GM19452 (cell line): ENCODE results near the gene CSTF3.

Experiments
- ATAC-seq: cut with Tn5 transposase; IDR thresholded peaks from one replicate; pipeline ENCODE4 v1.9.1; 2021; ENCODE audit not compliant: unreplicated experiment

CSTF3 gene

DNA sequence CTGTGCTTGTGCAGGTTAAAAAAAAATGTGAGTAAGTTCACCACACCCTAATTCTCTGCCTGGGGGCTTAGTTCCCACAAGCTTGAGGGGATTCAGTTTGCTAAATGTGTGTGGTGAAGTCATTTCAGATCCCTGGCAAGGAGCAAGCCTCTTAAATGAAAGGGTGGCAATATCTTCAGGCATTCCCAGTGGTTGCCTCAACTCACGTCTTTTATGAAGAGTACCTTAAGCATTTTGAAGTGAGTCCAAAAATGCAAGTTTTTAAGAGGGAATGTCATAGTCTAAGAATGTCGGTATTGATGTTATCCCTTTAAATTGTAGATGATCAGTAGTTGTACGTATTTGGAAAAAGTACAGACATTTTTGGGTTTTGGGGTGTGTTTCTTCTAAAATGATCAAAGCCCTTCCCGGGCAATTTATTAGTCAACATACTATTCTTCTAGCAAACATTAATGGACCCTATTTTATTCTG lies 117.0 kb downstream of the CSTF3 start:
- no peak for ATAC-seq

DNA sequence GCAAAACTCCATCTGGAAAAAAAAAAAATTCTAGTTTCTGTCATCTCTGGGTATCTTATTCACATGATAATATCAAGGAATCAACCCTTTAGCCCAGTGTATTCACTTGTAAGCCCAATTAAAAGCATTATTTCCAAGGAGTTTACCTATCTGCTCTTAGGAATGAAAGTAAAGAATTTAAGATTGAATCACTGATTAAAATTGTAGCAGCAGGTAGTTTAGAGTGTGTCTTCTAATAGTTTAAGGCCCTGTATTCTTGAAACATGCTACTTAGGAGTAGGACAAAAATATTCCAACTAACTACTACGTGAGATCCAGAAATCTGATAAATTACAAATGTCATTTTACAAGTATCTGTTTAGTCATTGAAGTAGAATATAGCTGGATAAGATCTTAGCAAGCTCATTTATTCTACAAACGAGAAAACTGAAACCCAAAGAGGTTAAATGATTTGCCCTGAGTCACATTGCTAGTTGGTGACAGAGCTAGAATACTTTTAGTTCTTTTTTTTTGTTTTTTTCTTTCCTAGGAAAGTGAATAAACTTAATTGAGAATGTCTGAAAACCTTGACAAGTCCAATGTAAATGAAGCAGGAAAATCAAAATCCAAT lies 118.0 kb downstream of the CSTF3 start:
- ATAC-seq = no peak

DNA sequence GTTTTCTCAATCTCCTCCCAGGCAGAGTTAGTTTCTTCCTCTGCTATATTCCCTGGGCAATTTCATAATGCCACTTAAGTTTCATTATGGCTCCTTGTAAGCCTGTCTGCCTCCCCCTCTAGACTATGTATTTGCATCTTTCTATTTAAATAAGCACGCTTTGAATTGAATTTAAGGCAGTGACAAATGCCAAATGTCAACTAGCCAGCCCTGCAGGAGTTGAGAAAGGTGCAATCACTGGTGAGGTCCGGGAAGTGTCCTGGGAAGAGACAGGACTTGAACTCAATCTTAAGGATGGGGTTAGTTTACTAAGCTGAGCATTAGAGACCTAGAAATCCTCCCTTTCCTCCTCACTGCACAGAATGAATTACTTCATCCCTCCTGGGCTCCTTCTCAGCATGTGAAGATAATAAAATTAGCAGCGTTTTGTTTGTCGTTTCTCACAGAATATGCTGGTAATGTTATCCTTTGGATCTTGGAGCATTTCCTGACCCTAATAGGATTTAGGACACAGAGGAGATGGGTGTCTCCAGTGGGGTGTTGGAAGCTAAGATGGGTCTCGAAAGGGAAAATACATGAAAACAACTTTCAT lies 120.3 kb downstream of the CSTF3 start:
- no peak for ATAC-seq

- peak; percentile 11 for ATAC-seq
Observed at GRCh38 chr11:33040033-33040861, 121.0 kb downstream of the CSTF3 start.

DNA sequence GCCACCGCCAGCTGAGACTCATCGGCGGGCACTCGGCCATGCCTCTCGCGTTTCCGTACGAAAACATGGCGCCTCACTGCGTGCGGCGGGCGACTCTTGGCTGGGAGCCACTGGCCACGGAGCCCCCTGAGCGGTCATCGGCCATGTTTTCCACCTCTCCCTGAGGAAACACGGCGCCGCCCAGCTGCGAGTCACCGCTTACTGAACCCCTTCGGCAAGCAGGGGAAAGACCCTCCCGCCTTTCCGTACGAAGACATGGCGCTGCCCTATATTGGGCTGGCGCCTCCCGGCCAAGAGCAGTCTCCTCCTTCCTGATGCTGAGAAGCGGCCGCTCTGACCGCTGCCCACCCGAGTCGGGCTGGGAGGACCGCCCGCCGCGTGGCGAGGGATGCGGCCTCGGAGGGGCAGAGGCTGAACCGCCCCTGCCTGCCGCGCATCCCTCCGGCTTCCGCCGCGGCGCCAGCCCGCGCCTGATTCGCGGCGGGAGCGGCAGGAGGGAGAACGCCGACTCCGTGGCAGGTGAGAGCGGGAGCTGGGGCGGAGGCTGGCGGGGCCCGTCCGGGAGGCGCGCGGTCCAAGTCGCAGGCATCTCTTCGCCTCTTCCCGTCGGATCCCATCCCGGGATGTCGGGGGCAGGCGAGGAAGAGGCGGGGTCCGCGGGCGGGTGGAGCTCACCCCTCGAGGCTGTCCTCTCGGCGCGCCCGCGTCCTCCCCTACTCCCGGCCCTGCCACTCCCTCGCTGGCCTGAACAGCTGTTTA lies 121.8 kb downstream of the CSTF3 start, which contains the start of gene TCP11L1:
Gene TCP11L1 (plus strand): TSS at position 299 of the 759 bp plus-strand sequence. CDS start 4,202 bp downstream, outside the sequence.
- peak; percentile 83 for ATAC-seq

- ATAC-seq = no peak
Observed at GRCh38 chr11:33035011-33035410, 126.3 kb downstream of the CSTF3 start.
